ENCODE measurements around the gene LMO7.

DNA sequence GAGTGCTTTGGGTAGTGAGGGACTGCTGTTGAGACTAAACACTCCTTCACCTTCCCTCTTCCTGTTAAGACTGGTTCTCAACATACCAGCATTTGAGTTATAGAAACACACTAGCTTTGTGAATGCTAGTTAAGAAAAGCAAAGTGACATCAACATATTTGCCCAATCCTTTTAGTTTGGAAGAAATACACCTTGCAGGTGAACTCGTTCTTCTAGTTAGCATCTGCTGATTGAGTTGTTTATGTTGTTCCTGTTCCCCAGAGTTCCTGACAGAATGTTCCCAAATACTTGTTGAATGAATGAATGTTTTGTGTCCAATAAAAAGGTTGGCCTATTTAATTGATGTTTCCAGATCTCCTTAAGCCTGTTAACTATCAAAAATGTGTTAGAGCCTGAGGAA, 7.1 kb downstream of the LMO7 start:
- TF ChIP-seq EP300 (IDR thresholded peaks at IDR 0.05; ENCODE audit: borderline replicate concordance) (no peak), EGR1 (IDR thresholded peaks at IDR 0.05) (no peak), TAF1 (IDR thresholded peaks at IDR 0.05; ENCODE audit: low read depth) (no peak), RAD21 (IDR thresholded peaks at IDR 0.05; ENCODE audit: low read depth) (no peak), NFIC (IDR thresholded peaks at IDR 0.05) (no peak), FOXM1 (IDR thresholded peaks at IDR 0.05; ENCODE audit: borderline replicate concordance, low read depth) (no peak)
- TF ChIP-seq, protein P1, sequence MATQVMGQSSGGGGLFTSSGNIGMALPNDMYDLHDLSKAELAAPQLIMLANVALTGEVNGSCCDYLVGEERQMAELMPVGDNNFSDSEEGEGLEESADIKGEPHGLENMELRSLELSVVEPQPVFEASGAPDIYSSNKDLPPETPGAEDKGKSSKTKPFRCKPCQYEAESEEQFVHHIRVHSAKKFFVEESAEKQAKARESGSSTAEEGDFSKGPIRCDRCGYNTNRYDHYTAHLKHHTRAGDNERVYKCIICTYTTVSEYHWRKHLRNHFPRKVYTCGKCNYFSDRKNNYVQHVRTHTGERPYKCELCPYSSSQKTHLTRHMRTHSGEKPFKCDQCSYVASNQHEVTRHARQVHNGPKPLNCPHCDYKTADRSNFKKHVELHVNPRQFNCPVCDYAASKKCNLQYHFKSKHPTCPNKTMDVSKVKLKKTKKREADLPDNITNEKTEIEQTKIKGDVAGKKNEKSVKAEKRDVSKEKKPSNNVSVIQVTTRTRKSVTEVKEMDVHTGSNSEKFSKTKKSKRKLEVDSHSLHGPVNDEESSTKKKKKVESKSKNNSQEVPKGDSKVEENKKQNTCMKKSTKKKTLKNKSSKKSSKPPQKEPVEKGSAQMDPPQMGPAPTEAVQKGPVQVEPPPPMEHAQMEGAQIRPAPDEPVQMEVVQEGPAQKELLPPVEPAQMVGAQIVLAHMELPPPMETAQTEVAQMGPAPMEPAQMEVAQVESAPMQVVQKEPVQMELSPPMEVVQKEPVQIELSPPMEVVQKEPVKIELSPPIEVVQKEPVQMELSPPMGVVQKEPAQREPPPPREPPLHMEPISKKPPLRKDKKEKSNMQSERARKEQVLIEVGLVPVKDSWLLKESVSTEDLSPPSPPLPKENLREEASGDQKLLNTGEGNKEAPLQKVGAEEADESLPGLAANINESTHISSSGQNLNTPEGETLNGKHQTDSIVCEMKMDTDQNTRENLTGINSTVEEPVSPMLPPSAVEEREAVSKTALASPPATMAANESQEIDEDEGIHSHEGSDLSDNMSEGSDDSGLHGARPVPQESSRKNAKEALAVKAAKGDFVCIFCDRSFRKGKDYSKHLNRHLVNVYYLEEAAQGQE (IDR thresholded peaks at IDR 0.05; ENCODE audit: low read depth), result no peak
